ENCODE results near the gene ASCL5. TPM values are rescaled to one million over a fixed set of nuclear protein-coding genes. Genes with fewer than 3 reads are reported as not detected.
"Not testable (repeated sequence)": the region's sequence is repeated elsewhere in the genome, so short reads cannot be mapped to it uniquely, and the experiment has no call there.

The ASCL5 gene
- total and polyA plus RNA-seq, 7 donors: 0.26 to 0.30 TPM; not detected in 5

DNA sequence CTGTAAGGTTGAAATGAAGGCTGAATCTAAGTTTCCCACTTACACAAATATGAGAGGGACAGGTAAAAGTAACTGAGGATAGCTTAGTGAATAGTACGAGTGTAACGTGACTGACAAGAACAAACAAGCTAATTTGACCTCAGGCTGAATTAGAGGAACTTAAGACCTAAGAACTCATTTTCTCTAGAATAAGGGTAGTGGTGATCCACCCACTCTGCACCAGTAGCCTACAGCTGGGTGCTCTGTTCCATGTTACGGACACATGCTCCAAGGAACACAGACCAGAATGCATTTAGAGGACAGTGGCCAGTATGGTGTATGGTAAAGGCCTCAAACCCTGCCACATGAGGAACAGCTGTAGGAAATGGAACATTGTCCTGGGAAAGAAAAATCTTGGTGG lies 42.2 kb upstream of the ASCL5 start:
- Histone ChIP-seq H3K9me3 (no peaks in the 10 kb centered on the region), H3K27me3 (ENCODE audit: insufficient read depth in 3 of 3, low read length in 2 of 3) (no peaks in the 10 kb centered on the region), H3K4me3 (no peak overlapping the region), H3K36me3 (ENCODE audit: insufficient read depth in 1 of 2, low read depth in 1 of 2) (no peaks in the 10 kb centered on the region), H3K4me1 (peaks cover 29% of the 10 kb centered on the region), H3K27ac (peak overlapping the region; percentile 98)
- intact Hi-C loops (cut with DNase I): no loop called here
- WGBS, 3 donors: 66 to 88% (median 82%) methylated on average over 3 of the region's 3 CpGs
- DNase-seq: no peak
- no peak for ATAC-seq
- TF ChIP-seq, protein P1, sequence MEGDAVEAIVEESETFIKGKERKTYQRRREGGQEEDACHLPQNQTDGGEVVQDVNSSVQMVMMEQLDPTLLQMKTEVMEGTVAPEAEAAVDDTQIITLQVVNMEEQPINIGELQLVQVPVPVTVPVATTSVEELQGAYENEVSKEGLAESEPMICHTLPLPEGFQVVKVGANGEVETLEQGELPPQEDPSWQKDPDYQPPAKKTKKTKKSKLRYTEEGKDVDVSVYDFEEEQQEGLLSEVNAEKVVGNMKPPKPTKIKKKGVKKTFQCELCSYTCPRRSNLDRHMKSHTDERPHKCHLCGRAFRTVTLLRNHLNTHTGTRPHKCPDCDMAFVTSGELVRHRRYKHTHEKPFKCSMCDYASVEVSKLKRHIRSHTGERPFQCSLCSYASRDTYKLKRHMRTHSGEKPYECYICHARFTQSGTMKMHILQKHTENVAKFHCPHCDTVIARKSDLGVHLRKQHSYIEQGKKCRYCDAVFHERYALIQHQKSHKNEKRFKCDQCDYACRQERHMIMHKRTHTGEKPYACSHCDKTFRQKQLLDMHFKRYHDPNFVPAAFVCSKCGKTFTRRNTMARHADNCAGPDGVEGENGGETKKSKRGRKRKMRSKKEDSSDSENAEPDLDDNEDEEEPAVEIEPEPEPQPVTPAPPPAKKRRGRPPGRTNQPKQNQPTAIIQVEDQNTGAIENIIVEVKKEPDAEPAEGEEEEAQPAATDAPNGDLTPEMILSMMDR (IDR thresholded peaks at IDR 0.05): no peak

DNA sequence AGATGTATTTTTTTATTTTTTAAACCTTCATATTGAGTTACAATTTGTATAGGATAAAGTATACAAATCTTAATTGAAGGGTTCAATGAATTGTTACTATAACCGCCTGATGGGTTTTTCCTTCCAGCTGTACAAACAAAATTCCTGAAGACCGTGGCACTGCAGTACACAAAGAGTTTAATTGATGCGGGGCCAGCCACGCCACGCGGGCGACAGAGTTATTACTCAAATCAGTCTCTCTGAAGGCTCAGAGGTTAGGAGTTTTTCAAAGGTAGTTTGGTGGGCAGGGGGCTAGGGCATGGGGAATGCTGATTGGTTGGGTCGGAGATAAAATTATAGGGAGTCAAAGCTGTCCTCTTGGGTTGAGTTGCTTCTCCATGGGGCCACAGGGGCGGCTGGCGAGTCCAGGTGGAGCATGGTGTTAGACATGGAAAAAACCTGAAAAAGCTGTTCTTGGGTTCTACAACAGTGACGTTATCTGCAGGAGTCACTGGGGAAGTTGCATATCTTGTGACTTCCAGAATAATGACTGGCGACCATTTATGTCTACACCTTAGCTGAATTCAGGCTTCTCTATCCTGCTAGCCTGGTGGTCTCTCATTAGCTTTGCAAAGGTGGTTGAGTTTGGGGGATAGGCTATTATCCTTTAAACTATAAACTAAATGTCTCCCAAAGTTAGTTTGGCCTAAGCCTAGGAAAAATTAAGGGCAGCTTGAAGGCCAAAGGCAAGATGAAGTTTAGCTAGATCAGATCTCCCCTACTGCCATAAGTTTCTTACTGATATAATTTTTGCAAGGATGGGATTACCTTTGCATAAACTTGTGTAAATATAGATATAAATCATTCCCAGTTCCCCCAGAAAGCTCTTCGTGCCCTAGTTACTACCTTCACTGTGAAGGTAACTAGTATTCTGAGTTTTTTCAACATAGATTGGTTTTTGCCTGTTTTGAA lies 40.3 kb upstream of the ASCL5 start:
- no peak for ATAC-seq
- 86 to 87% (median 87%) methylated on average over 13 of the region's 13 CpGs for WGBS, 3 donors
- intact Hi-C loops (cut with DNase I): no loop called here

DNA sequence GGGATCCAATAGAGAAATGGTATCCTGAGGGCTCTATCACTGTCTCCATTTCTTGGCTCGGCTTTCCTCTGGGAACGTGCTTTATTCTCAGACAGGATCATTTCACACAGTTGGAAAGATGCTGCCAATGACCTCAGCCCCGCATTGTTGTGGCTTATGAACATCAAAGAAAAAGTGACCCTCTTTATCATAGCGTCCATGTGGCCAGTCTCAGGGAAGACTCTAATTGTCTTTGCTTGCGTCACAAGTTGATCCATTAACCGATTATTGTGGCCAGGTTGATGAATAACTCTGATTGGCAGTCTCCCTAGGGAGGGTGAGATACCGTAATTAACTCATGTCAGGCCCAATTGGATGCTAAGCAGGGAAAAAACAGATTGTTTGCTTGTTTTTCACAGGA lies 37.7 kb upstream of the ASCL5 start:
- no peaks in the 10 kb centered on the region for H3K36me3 ChIP-seq (ENCODE audit: insufficient read depth in 1 of 2, low read depth in 1 of 2)
- H3K27ac ChIP-seq: peak overlapping the region; percentile 30
- TF ChIP-seq, protein P1 (IDR thresholded peaks at IDR 0.05): no peak
- ATAC-seq (peak in 1 of 4 donors; percentile 55), DNase-seq (no peak)
- peaks cover 21% of the 10 kb centered on the region for H3K4me1 ChIP-seq
- intact Hi-C loops (cut with DNase I): no loop called here
- WGBS, 3 donors: 29 to 55% (median 45%) methylated on average over 7 of the region's 7 CpGs
- H3K9me3 ChIP-seq: no peaks in the 10 kb centered on the region
- H3K4me3 ChIP-seq: no peak overlapping the region
- H3K27me3 ChIP-seq (ENCODE audit: insufficient read depth in 3 of 3, low read length in 2 of 3): no peaks in the 10 kb centered on the region

More for the DNA sequence above, 40.3 kb upstream of the ASCL5 start:
- no peak overlapping the region for H3K4me3 ChIP-seq
- TF ChIP-seq, protein P1 (IDR thresholded peaks at IDR 0.05): no peak
- no peak for DNase-seq
- no peaks in the 10 kb centered on the region for H3K27me3 ChIP-seq (ENCODE audit: insufficient read depth in 3 of 3, low read length in 2 of 3)
- no peak overlapping the region for H3K27ac ChIP-seq
- peaks cover 32% of the 10 kb centered on the region for H3K4me1 ChIP-seq
- H3K36me3 ChIP-seq (ENCODE audit: insufficient read depth in 1 of 2, low read depth in 1 of 2): no peaks in the 10 kb centered on the region
- H3K9me3 ChIP-seq: no peaks in the 10 kb centered on the region

DNA sequence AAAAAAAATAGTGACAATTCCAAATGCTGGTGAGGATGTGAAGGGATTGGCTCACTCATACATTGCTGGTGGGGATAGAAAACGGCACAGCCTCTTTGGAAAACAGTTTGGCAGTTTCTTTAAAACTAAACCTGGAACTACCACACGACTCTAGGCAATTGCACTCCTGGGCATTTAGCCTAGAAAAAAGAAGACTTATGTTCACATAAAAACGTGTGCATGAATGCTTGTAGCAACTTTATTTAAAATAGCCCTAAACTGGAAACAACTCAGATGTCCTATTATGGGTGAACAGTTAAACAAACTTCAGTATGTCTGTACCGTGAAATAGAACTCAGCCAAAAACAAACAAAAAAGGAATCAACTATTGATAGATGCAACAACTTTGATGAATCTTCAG lies 36.7 kb upstream of the ASCL5 start:
- DNase-seq: no peak
- Histone ChIP-seq H3K27ac (no peak overlapping the region), H3K4me3 (no peak overlapping the region), H3K9me3 (no peaks in the 10 kb centered on the region), H3K36me3 (ENCODE audit: insufficient read depth in 1 of 2, low read depth in 1 of 2) (no peaks in the 10 kb centered on the region), H3K27me3 (ENCODE audit: insufficient read depth in 3 of 3, low read length in 2 of 3) (no peaks in the 10 kb centered on the region), H3K4me1 (peaks cover 15% of the 10 kb centered on the region)
- TF ChIP-seq, protein P1 (IDR thresholded peaks at IDR 0.05): no peak
- 29 to 42% (median 35%) methylated on average over 4 of the region's 4 CpGs for WGBS, 3 donors
- ATAC-seq: no peak
- intact Hi-C loops (cut with DNase I): no loop called here

DNA sequence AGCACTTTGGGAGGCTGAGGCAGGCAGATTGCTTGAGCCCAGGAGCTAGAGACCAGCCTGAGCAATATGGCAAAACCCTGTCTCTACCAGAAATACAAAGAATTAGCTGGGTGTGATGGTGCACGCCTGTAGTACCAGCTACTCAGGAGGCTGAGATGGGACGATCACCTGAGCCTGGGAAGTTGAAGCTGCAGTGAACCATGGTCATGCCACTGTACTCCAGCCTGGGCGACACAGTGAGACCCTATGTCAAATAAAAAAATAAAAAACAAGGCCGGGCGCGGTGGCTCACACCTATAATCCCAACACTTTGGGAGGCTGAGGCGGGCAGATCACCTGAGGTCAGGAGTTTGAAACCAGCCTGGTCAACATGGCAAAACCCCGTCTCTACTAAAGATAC lies 36.1 kb upstream of the ASCL5 start:
- H3K36me3 ChIP-seq (ENCODE audit: insufficient read depth in 1 of 2, low read depth in 1 of 2); H3K4me3 ChIP-seq; ATAC-seq; H3K27me3 ChIP-seq (ENCODE audit: insufficient read depth in 3 of 3, low read length in 2 of 3); intact Hi-C loops (cut with DNase I); H3K9me3 ChIP-seq; H3K27ac ChIP-seq; DNase-seq: not testable (repeated sequence)
- WGBS, 3 donors: 88 to 96% (median 91%) methylated on average over 8 of the region's 8 CpGs
- H3K4me1 ChIP-seq: peaks cover 15% of the 10 kb centered on the region
